H1 (cell line): ENCODE data around the gene RNF214. TPM values are rescaled to one million over a fixed set of nuclear protein-coding genes. Genes with fewer than 3 reads are reported as not detected.

Experiments used
- JUN ChIP-seq: IDR thresholded peaks from 2 replicates; pipeline ENCODE4 v1.6.1; 2011; ENCODE audit warnings: low read depth, mild to moderate bottlenecking, improper control_type of control experiment, low read length
- MAX ChIP-seq: IDR thresholded peaks from 2 replicates; pipeline ENCODE4 v1.6.1; 2012; ENCODE audit warnings: inconsistent platforms
- SIN3A ChIP-seq, 2 experiments: IDR thresholded peaks in 1 of 2; conservative IDR thresholded peaks in 1 of 2; 2 replicates each; pipeline ENCODE4 v1.6.1; 2011 to 2012; ENCODE audit warnings: low read length in 2 of 2, improper control_type of control experiment in 1 of 2, low read depth in 1 of 2, mild to moderate bottlenecking in 1 of 2
- SP1 ChIP-seq: IDR thresholded peaks from 2 replicates; pipeline ENCODE4 v1.6.1; 2011; ENCODE audit warnings: low read depth, low read length
- polyA plus RNA-seq, 7 experiments: library from polyadenylated mRNA; depleted of rRNA in 3 of 7; stranded (reverse) in 5 of 7; unstranded in 2 of 7; fragments of >200 nt in 5 of 7; fragments of 200-250 nt in 2 of 7; gene quantifications; 1 replicate in 5 of 7; 2 replicates in 1 of 7; 4 replicates in 1 of 7; pipeline versions ENCODE4 v1.2.1 to v1.2.3, GENCODE V29; 2011 to 2013; ENCODE audit warnings: missing spikeins in 2 of 7, mixed read lengths in 2 of 7
- total RNA-seq: library from RNA; stranded (reverse); fragmentation: NEBNext Ultra II Directional; extraction: Animal tissue kit (Norgen Biotek cat#: 25700); gene quantifications from 2 replicates; pipeline ENCODE4 v1.2.1, GENCODE V29; 2021
- TF ChIP-seq, protein P1 (sequence below), 3 experiments: IDR thresholded peaks; 1 replicate in 2 of 3; 2 replicates in 1 of 3; pipeline versions ENCODE4 v1.5.1 to v1.6.1; 2011; ENCODE audit warnings: low read length in 3 of 3, mild to moderate bottlenecking in 3 of 3, inconsistent platforms in 2 of 3, low read depth in 1 of 3, moderate library complexity in 1 of 3; ENCODE audit not compliant: insufficient read depth in 1 of 3; ENCODE audit errors: control extremely low read depth in 1 of 3
- TF ChIP-seq, protein P2 (sequence below): IDR thresholded peaks from 2 replicates; pipeline ENCODE4 v1.6.1; 2011; ENCODE audit warnings: low read length, improper control_type of control experiment

The RNF214 gene
- total and polyA plus RNA-seq, 2 of the 8 experiments (the other 6 are each of a cell fraction or from before 2014, with no cell fraction given), result 34.9 to 35.6 TPM

DNA sequence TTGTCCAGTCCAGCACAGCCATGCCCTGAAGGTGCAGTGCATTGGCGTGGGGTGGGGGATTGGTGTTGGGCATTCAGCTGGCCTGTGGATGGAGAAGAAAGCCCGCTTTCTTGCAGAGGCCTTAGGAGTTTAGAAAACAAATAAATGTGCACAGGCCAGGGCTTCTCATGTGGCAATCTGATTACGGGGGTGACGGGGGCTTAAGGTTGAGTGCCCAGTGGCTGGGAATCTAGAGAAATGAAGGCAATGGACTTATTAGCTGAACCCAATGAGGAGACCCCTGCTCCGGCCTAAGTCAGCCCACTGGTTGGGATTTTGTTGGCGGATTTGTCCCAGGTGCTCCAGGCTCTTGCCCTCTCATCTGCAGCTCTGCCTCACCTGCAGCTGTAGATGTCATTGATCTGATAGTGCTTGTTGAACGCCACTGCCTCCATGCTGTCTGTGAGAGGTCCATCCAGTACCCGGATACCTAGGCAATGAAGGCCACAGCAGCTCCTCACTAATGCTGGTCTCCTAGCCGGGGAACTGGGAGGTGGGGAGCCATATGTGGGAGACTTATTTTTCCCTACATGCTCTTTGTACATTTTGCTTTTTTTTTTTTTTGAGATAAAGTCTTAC is 6.8 kb upstream of the RNF214 start (continued):
- TF ChIP-seq, protein P1, sequence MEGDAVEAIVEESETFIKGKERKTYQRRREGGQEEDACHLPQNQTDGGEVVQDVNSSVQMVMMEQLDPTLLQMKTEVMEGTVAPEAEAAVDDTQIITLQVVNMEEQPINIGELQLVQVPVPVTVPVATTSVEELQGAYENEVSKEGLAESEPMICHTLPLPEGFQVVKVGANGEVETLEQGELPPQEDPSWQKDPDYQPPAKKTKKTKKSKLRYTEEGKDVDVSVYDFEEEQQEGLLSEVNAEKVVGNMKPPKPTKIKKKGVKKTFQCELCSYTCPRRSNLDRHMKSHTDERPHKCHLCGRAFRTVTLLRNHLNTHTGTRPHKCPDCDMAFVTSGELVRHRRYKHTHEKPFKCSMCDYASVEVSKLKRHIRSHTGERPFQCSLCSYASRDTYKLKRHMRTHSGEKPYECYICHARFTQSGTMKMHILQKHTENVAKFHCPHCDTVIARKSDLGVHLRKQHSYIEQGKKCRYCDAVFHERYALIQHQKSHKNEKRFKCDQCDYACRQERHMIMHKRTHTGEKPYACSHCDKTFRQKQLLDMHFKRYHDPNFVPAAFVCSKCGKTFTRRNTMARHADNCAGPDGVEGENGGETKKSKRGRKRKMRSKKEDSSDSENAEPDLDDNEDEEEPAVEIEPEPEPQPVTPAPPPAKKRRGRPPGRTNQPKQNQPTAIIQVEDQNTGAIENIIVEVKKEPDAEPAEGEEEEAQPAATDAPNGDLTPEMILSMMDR (IDR thresholded peaks at IDR 0.05; ENCODE audit: control extremely low read depth in 1 of 3, insufficient read depth in 1 of 3, low read depth in 1 of 3, low read length in 3 of 3), result no peak
- TF ChIP-seq SIN3A (conservative IDR thresholded peaks at IDR 0.05 in 1 of 2, IDR thresholded peaks at IDR 0.05 in 1 of 2; ENCODE audit: low read depth in 1 of 2, low read length in 2 of 2) (no peak), MAX (no peak), JUN (no peak), SP1 (no peak)
- TF ChIP-seq, protein P2, sequence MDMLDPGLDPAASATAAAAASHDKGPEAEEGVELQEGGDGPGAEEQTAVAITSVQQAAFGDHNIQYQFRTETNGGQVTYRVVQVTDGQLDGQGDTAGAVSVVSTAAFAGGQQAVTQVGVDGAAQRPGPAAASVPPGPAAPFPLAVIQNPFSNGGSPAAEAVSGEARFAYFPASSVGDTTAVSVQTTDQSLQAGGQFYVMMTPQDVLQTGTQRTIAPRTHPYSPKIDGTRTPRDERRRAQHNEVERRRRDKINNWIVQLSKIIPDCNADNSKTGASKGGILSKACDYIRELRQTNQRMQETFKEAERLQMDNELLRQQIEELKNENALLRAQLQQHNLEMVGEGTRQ, result no peak
